Epithelial cell of proximal tubule (primary cell): ENCODE measurements around the gene MOB4. TPM values are rescaled to one million over a fixed set of nuclear protein-coding genes. Genes with fewer than 3 reads are reported as not detected.
"Not testable (repeated sequence)": the region's sequence is repeated elsewhere in the genome, so short reads cannot be mapped to it uniquely, and the experiment has no call there.

Experiments used
- DNase-seq: peaks from one replicate; pipeline ENCODE4 v3.0.0-alpha.2; 2011; ENCODE audit warnings: low read depth
- H3K4me3 ChIP-seq: 2 replicates; pipeline ENCODE4 v1.5.1; 2011; ENCODE audit warnings: low read depth, mild to moderate bottlenecking, low read length
- CTCF ChIP-seq: conservative IDR thresholded peaks from 2 replicates; pipeline ENCODE4 v1.5.1; 2012; ENCODE audit warnings: low read depth, mild to moderate bottlenecking, low read length
- total RNA-seq: library from RNA; depleted of rRNA; stranded (reverse); fragments of >200 nt; gene quantifications from 2 replicates; pipeline ENCODE4 v1.2.3, GENCODE V29; 2015

The MOB4 gene
- total RNA-seq, 1 donor from 2014 or later: 36.3 TPM

GRCh38 chr2:197547163-197547900, 31.5 kb downstream of the MOB4 start:
- DNase-seq: no peak
- no peak for TF ChIP-seq CTCF
- H3K4me3 ChIP-seq: no peak overlapping the region

- DNase-seq: no peak
- no peak for TF ChIP-seq CTCF
- H3K4me3 ChIP-seq: no peak overlapping the region
These were observed 32.7 kb downstream of the MOB4 start for GRCh38 chr2:197548582-197548981.

GRCh38 chr2:197551260-197551659, 35.4 kb downstream of the MOB4 start:
- not testable (repeated sequence) for DNase-seq

GRCh38 chr2:197555467-197555866, 39.6 kb downstream of the MOB4 start:
- no peak for DNase-seq
- TF ChIP-seq CTCF: no peak
- no peak overlapping the region for H3K4me3 ChIP-seq

More at GRCh38 chr2:197551260-197551659, 35.4 kb downstream of the MOB4 start:
- H3K4me3 ChIP-seq: not testable (repeated sequence)

GRCh38 chr2:197556456-197556855, 40.6 kb downstream of the MOB4 start:
- no peak overlapping the region for H3K4me3 ChIP-seq
- no peak for DNase-seq
- TF ChIP-seq CTCF: no peak

- no peak for DNase-seq
- no peak overlapping the region for H3K4me3 ChIP-seq
- TF ChIP-seq CTCF: no peak
These were observed 42.5 kb downstream of the MOB4 start for GRCh38 chr2:197558393-197558792.

- no peak for DNase-seq
- TF ChIP-seq CTCF: no peak
- no peak overlapping the region for H3K4me3 ChIP-seq
These were observed 43.8 kb downstream of the MOB4 start for GRCh38 chr2:197559681-197560080.
